H1 (cell line): ENCODE results near the gene EFNA3. TPM values are rescaled to one million over a fixed set of nuclear protein-coding genes. Genes with fewer than 3 reads are reported as not detected.

ENCODE experiments used
- CTCF ChIA-PET: fragments of 300-600 bp; sonication (Branson Sonifier 250); formaldehyde crosslinking; loops from one replicate; lab custom pipeline; 2021; ENCODE audit not compliant: partially characterized antibody; lab: Charles Lee
- POLR2A ChIA-PET: fragments of 300-600 bp; sonication (Branson Sonifier 250); formaldehyde crosslinking; loops from one replicate; lab custom pipeline; 2021; ENCODE audit warnings: inconsistent platforms; ENCODE audit not compliant: partially characterized antibody; lab: Charles Lee
- DNase-seq, 2 experiments: peaks; one replicate each; pipeline versions ENCODE4 v3.0.0 to v3.0.0-alpha.2; 2010 to 2022; ENCODE audit warnings: low spot score in 2 of 2, low read depth in 1 of 2, mixed read lengths in 1 of 2
- FAIRE-seq: peaks from 2 replicates; lab custom pipeline; 2011; peaks lifted over from hg19 to GRCh38; lab: Jason Lieb, UNC
- H2AFZ ChIP-seq: 2 replicates; pipeline ENCODE4 v1.8.1; 2012; ENCODE audit warnings: low read length, inconsistent platforms
- H2AK5ac ChIP-seq: 2 replicates; pipeline ENCODE4 v1.6.1; 2013; ENCODE audit warnings: low read depth, low read length
- H2BK120ac ChIP-seq: replicated peaks from 2 replicates; pipeline ENCODE3; 2013; ENCODE audit warnings: low read depth, low read length, inconsistent platforms
- H2BK12ac ChIP-seq: 2 replicates; pipeline ENCODE4 v1.6.1; 2013; ENCODE audit warnings: low read depth, low read length
- H2BK15ac ChIP-seq: 2 replicates; pipeline ENCODE4 v1.6.1; 2013; ENCODE audit warnings: low read length
- H2BK20ac ChIP-seq: 2 replicates; pipeline ENCODE4 v1.6.1; 2013; ENCODE audit warnings: low read length
- H2BK5ac ChIP-seq: 2 replicates; pipeline ENCODE4 v1.6.1; 2013; ENCODE audit warnings: low read depth, low read length
- H3K14ac ChIP-seq: 2 replicates; pipeline ENCODE4 v1.6.1; 2013; ENCODE audit warnings: inconsistent platforms; ENCODE audit not compliant: insufficient read length
- H3K18ac ChIP-seq: 2 replicates; pipeline ENCODE4 v1.6.1; 2013; ENCODE audit warnings: low read length; ENCODE audit errors: extremely low read depth
- H3K23ac ChIP-seq: 2 replicates; pipeline ENCODE4 v1.6.1; 2013; ENCODE audit warnings: inconsistent platforms; ENCODE audit not compliant: insufficient read length
- H3K23me2 ChIP-seq: 2 replicates; pipeline ENCODE4 v1.6.1; 2013; ENCODE audit warnings: low read depth, low read length
- H3K27ac ChIP-seq: 2 replicates; pipeline ENCODE4 v1.6.1; 2011; ENCODE audit warnings: low read depth, low read length, inconsistent platforms
- H3K27me3 ChIP-seq, 4 experiments: replicated peaks in 1 of 4; 1 replicate in 1 of 4; 2 replicates in 3 of 4; pipeline versions ENCODE4 v1.6.1 to v1.8.1; 2011 to 2013; ENCODE audit warnings: low read length in 3 of 4, mild to moderate bottlenecking in 3 of 4, inconsistent platforms in 2 of 4, mixed read lengths in 2 of 4, moderate library complexity in 1 of 4; ENCODE audit not compliant: control insufficient read depth in 3 of 4, insufficient read depth in 3 of 4; ENCODE audit errors: extremely low read depth in 1 of 4
- H3K36me3 ChIP-seq, 4 experiments: 2 replicates each; pipeline versions ENCODE4 v1.6.1 to v1.8.1; 2011 to 2013; ENCODE audit warnings: mild to moderate bottlenecking in 4 of 4, low read length in 3 of 4, moderate library complexity in 2 of 4, control low read depth in 1 of 4, inconsistent platforms in 1 of 4; ENCODE audit not compliant: insufficient read depth in 4 of 4, control insufficient read depth in 2 of 4
- H3K4ac ChIP-seq: replicated peaks from 2 replicates; pipeline ENCODE3; 2013; ENCODE audit warnings: low read length, low read depth, mixed read lengths, inconsistent platforms; ENCODE audit not compliant: insufficient read length
- H3K4me1 ChIP-seq, 4 experiments: replicated peaks in 1 of 4; 1 replicate in 1 of 4; 2 replicates in 3 of 4; pipeline versions ENCODE4 v1.6.1 to v1.8.1; 2011 to 2013; ENCODE audit warnings: low read length in 3 of 4, inconsistent platforms in 2 of 4, mixed read lengths in 1 of 4; ENCODE audit not compliant: insufficient read depth in 4 of 4, control insufficient read depth in 3 of 4
- H3K4me2 ChIP-seq, 2 experiments: 2 replicates each; pipeline versions ENCODE4 v1.6.1 to v1.8.1; 2011 to 2013; ENCODE audit warnings: low read depth in 2 of 2, low read length in 2 of 2, control low read depth in 1 of 2, inconsistent platforms in 1 of 2, mild to moderate bottlenecking in 1 of 2; ENCODE audit not compliant: insufficient read depth in 1 of 2
- H3K4me3 ChIP-seq, 4 experiments: fragments of 200-600, 300-600 bp in 1 of 4; sonication (generic), shearing (Covaris generic), sonication (Bioruptor Twin) in 1 of 4; 2 replicates each; pipeline versions ENCODE4 v1.5.1 to v1.8.1; 2011 to 2016; ENCODE audit warnings: low read length in 4 of 4, low read depth in 3 of 4, control low read depth in 2 of 4, inconsistent platforms in 2 of 4, mild to moderate bottlenecking in 2 of 4, mixed read lengths in 1 of 4, moderate library complexity in 1 of 4; ENCODE audit not compliant: insufficient read depth in 2 of 4; ENCODE audit errors: extremely low read depth in 1 of 4
- H3K56ac ChIP-seq: replicated peaks from 2 replicates; pipeline ENCODE3; 2013; ENCODE audit warnings: low read depth, mild to moderate bottlenecking, mixed read lengths, low read length, inconsistent platforms; ENCODE audit not compliant: insufficient read length
- H3K79me1 ChIP-seq: 2 replicates; pipeline ENCODE4 v1.6.1; 2013; ENCODE audit warnings: low read depth, low read length, control low read depth
- H3K79me2 ChIP-seq, 2 experiments: 2 replicates each; pipeline versions ENCODE4 v1.6.1 to v1.8.1; 2012 to 2013; ENCODE audit warnings: low read length in 2 of 2, mild to moderate bottlenecking in 2 of 2, inconsistent platforms in 1 of 2; ENCODE audit not compliant: insufficient read depth in 2 of 2, control insufficient read depth in 1 of 2
- H3K9ac ChIP-seq, 4 experiments: replicated peaks in 1 of 4; 1 replicate in 1 of 4; 2 replicates in 3 of 4; pipeline versions ENCODE4 v1.6.1 to v1.8.1; 2011 to 2013; ENCODE audit warnings: low read depth in 3 of 4, low read length in 3 of 4, control low read depth in 2 of 4, mild to moderate bottlenecking in 2 of 4, moderate library complexity in 2 of 4, inconsistent platforms in 1 of 4; ENCODE audit errors: extremely low read depth in 1 of 4
- H3K9me3 ChIP-seq, 2 experiments: 2 replicates each; pipeline versions ENCODE4 v1.6.1 to v1.8.1; 2012 to 2013; ENCODE audit warnings: mild to moderate bottlenecking in 2 of 2, moderate library complexity in 2 of 2, control low read depth in 1 of 2, inconsistent platforms in 1 of 2, low read depth in 1 of 2, low read length in 1 of 2, mixed read lengths in 1 of 2; ENCODE audit not compliant: insufficient read depth in 2 of 2
- H4K20me1 ChIP-seq, 2 experiments: replicated peaks in 1 of 2; 2 replicates each; pipeline versions ENCODE3 to v1.8.1; 2011 to 2013; ENCODE audit warnings: inconsistent platforms in 2 of 2, low read length in 2 of 2, mild to moderate bottlenecking in 1 of 2; ENCODE audit not compliant: insufficient read depth in 2 of 2, control insufficient read depth in 1 of 2
- H4K5ac ChIP-seq: 2 replicates; pipeline ENCODE4 v1.6.1; 2013; ENCODE audit warnings: low read length, low read depth, mixed read lengths, inconsistent platforms; ENCODE audit not compliant: insufficient read length
- H4K8ac ChIP-seq: 2 replicates; pipeline ENCODE4 v1.8.0; 2013; ENCODE audit warnings: mild to moderate bottlenecking, moderate library complexity, low read length, inconsistent platforms; ENCODE audit not compliant: insufficient read depth; ENCODE audit errors: extremely low read depth
- H4K91ac ChIP-seq: replicated peaks from 2 replicates; pipeline ENCODE3; 2013; ENCODE audit warnings: low read length, mixed read lengths, inconsistent platforms; ENCODE audit not compliant: insufficient read length
- CTCF ChIP-seq, 3 experiments: IDR thresholded peaks; 1 replicate in 2 of 3; 2 replicates in 1 of 3; pipeline versions ENCODE4 v1.5.1 to v1.6.1; 2011; ENCODE audit warnings: low read length in 3 of 3, mild to moderate bottlenecking in 3 of 3, inconsistent platforms in 2 of 3, low read depth in 1 of 3, moderate library complexity in 1 of 3; ENCODE audit not compliant: insufficient read depth in 1 of 3; ENCODE audit errors: control extremely low read depth in 1 of 3
- JUND ChIP-seq: IDR thresholded peaks from 2 replicates; pipeline ENCODE4 v1.6.1; 2011; ENCODE audit warnings: mild to moderate bottlenecking, improper control_type of control experiment, low read length
- POLR2AphosphoS5 ChIP-seq: IDR thresholded peaks from 2 replicates; pipeline ENCODE4 v1.6.1; 2011; ENCODE audit warnings: low read depth, low read length
- SIX5 ChIP-seq: IDR thresholded peaks from 2 replicates; pipeline ENCODE4 v1.6.1; 2011; ENCODE audit warnings: mild to moderate bottlenecking, low read depth, low read length
- SP4 ChIP-seq: IDR thresholded peaks from 2 replicates; pipeline ENCODE4 v1.6.1; 2012; ENCODE audit warnings: low read length, inconsistent platforms
- TAF1 ChIP-seq: IDR thresholded peaks from 2 replicates; pipeline ENCODE4 v1.6.1; 2011; ENCODE audit warnings: mild to moderate bottlenecking, low read depth, low read length
- TEAD4 ChIP-seq: IDR thresholded peaks from 2 replicates; pipeline ENCODE4 v1.6.1; 2012; ENCODE audit warnings: low read depth, low read length, inconsistent platforms, mixed read lengths
- ZNF274 ChIP-seq: IDR thresholded peaks from 2 replicates; pipeline ENCODE4 v1.7.0; 2012; ENCODE audit warnings: low read length, borderline replicate concordance; ENCODE audit errors: extremely low read depth
- WGBS, 2 experiments: shearing (Covaris generic) in 1 of 2; methylation state at CpG; one replicate each; pipeline versions ENCODE4 v1.1.6 to v1.1.7; 2013 to 2015; ENCODE audit warnings: low lambda C conversion rate in 2 of 2, mixed read lengths in 2 of 2, inconsistent platforms in 1 of 2, low coverage in 1 of 2, missing lambda C conversion rate in 1 of 2; ENCODE audit not compliant: insufficient replicate concordance in 2 of 2, insufficient coverage in 1 of 2, insufficient read length in 1 of 2; ENCODE audit errors: extremely low coverage in 1 of 2, missing lambda C conversion rate in 1 of 2; 5-methylcytosine and 5-hydroxymethylcytosine counted together
- polyA plus RNA-seq, 7 experiments: library from polyadenylated mRNA; depleted of rRNA in 3 of 7; stranded (reverse) in 5 of 7; unstranded in 2 of 7; fragments of >200 nt in 5 of 7; fragments of 200-250 nt in 2 of 7; gene quantifications; 1 replicate in 5 of 7; 2 replicates in 1 of 7; 4 replicates in 1 of 7; pipeline versions ENCODE4 v1.2.1 to v1.2.3, GENCODE V29; 2011 to 2013; ENCODE audit warnings: missing spikeins in 2 of 7, mixed read lengths in 2 of 7
- total RNA-seq: library from RNA; stranded (reverse); fragmentation: NEBNext Ultra II Directional; extraction: Animal tissue kit (Norgen Biotek cat#: 25700); gene quantifications from 2 replicates; pipeline ENCODE4 v1.2.1, GENCODE V29; 2021

The EFNA3 gene
- total and polyA plus RNA-seq, 2 of the 8 experiments (the other 6 are each of a cell fraction or from before 2014, with no cell fraction given): 10.8 to 13.8 TPM

GRCh38 chr1:155072531-155073289, 5.9 kb upstream of the EFNA3 start:
- peaks cover 0 to 12% (median 1%) of the 10 kb centered on the region in 4 experiments; a peak in 3 of 8 replicates for H3K36me3 ChIP-seq
- no peak overlapping the region for H4K5ac ChIP-seq
- no peak overlapping the region for H3K4ac ChIP-seq
- no peak for FAIRE-seq
- H3K14ac ChIP-seq: no peak overlapping the region
- 0 out of 2 replicates have a peak overlapping the region, but pooled peaks have one; percentile 61 for H2BK15ac ChIP-seq
- no peak overlapping the region for H4K91ac ChIP-seq
- no peak overlapping the region for H3K18ac ChIP-seq
- no peak overlapping the region for H2AFZ ChIP-seq
- no peak overlapping the region for H4K8ac ChIP-seq
- H2BK120ac ChIP-seq: no peak overlapping the region
- no peaks in the 10 kb centered on the region for H3K79me2 ChIP-seq
- H3K9ac ChIP-seq: no peak overlapping the region
- peaks cover 0 to 13% (median 4%) of the 10 kb centered on the region in 4 experiments; a peak in 6 of 7 replicates for H3K27me3 ChIP-seq
- no peak for DNase-seq
- 0 out of 2 replicates have a peak overlapping the region, but pooled peaks have one; percentile 61 for H2BK20ac ChIP-seq
- no peaks in the 10 kb centered on the region for H3K9me3 ChIP-seq
- ChIA-PET POLR2A (interaction anchor here (1.6 to 1.7 kb wide), 2 partner anchors 9 to 122 kb away, joined by 3 to 8 read pairs; partner anchors contain the start of gene EFNA4), CTCF (interaction anchor here (0.9 to 33.9 kb wide), 5 partner anchors 7 to 100 kb away, joined by 4 to 907 read pairs (median 24); partner anchors contain the start of genes ADAM15, EFNA3, EFNA4 and KRTCAP2)
- no peak overlapping the region for H3K4me3 ChIP-seq
- H3K4me1 ChIP-seq: peaks cover 4 to 30% (median 21%) of the 10 kb centered on the region in 4 experiments
- H2BK12ac ChIP-seq: 0 out of 2 replicates have a peak overlapping the region, but pooled peaks have one; percentile 50
- H3K27ac ChIP-seq: no peak overlapping the region
- H2BK5ac ChIP-seq: no peak overlapping the region; the same call in 1 of the 2 replicates
- no peak overlapping the region for H3K23ac ChIP-seq
- H3K56ac ChIP-seq: no peak overlapping the region
- H2AK5ac ChIP-seq: peak overlapping the region; percentile 93; the same call in 1 of the 2 replicates
- H3K4me2 ChIP-seq: peak overlapping the region; percentile 24 to 97
- 46% methylated on average over 7 of the region's 7 CpGs; no CpG with 5 or more reads in 1 of the 2 experiments for WGBS, 2 experiments
- H4K20me1 ChIP-seq: peaks cover 9 to 13% of the 10 kb centered on the region in 2 experiments
- peaks cover 11% of the 10 kb centered on the region for H3K23me2 ChIP-seq
- no peaks in the 10 kb centered on the region for H3K79me1 ChIP-seq
- TF ChIP-seq SIX5 (no peak), SP4 (no peak), JUND (no peak), TAF1 (no peak), CTCF (IDR thresholded peaks at IDR 0.05; ENCODE audit: control extremely low read depth in 1 of 3, insufficient read depth in 1 of 3, low read depth in 1 of 3, low read length in 3 of 3) (no peak), TEAD4 (no peak), POLR2AphosphoS5 (no peak), ZNF274 (no peak)
